COLO668 (cell line): ENCODE results near the gene ANKRD12.

Experiments
- DNase-seq: peaks from one replicate; lab custom pipeline; 2025; ENCODE audit not compliant: unreplicated experiment; lab: John Stamatoyannopoulos, UW

The ANKRD12 gene

DNA sequence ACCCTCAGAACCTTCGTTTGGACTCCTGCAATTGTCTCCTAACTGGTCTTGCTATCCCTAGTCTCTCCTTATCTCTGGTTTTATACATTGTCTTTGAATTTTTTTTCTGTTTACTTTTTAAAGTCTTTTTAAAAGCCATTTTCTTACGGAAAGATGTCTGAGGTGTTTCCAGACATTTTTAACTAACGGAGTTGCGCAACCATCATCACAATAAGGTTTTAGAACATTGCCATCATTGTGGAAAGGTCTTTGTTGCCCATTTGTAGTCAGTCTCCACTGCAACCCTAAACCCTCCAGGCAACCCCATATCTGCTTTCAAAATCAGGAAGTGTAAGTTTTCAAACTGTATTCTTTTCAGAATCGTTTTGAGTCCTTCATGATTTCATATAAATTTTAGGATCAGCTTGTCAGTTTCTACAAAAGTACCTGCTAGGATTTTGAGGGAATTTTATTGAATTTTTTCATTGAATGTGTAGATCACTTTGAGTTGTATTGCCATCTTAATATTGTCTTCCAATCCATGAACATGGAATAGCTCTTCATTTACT, 46.3 kb downstream of the ANKRD12 start:
- no peak for DNase-seq

GRCh38 chr18:9184998-9185613, 48.5 kb downstream of the ANKRD12 start:
- DNase-seq, result no peak

GRCh38 chr18:9188359-9189231, 52.0 kb downstream of the ANKRD12 start:
- no peak for DNase-seq

GRCh38 chr18:9189491-9189890, 52.9 kb downstream of the ANKRD12 start:
- DNase-seq, result no peak

DNA sequence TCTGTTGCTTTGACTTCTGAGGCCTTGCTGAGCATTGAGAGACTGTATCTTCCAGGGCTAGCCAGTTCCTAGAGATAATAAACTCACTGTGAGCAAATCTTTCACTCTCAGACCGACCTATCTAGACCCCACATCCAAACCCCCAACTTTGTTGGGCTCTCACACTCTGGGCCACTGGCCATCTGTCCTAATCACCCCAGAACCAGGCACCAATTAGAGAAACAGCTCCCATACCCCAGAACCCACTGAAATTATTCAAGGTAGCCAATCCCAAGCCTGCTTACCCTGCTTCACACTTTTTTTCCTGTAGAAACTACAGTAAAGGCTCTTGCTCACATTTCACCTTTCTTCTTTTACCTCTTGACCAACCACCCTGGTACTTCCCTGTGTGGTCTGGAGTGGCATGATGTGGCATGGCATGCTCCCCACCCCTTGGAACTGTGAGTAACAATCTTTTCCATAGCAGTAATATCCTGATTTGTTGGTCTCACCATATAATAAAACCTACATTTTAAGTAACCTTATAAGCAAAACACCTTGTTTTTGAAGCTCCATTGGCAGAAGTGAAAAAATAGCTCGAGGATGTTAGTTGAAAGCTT, 55.2 kb downstream of the ANKRD12 start:
- DNase-seq, result no peak

DNA sequence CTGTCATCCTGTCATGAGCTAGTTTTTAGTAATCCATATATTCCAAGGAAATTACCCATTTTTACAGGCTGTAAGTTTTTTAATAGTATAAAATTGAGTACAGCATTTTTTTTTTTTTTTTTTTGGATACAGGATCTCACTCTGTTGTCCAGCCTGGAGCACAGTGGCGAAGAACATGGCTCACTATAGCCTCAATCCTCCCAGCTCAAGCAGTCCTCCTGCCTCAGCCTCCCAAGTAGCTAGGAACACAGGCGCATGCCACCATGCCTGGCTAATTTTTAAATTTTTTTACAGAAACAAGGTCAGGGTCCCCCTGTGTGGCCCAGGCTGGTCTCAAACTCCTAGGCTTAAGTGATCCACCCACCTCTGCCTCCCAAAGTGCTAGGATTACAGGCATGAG, 56.5 kb downstream of the ANKRD12 start:
- DNase-seq, result no peak

DNA sequence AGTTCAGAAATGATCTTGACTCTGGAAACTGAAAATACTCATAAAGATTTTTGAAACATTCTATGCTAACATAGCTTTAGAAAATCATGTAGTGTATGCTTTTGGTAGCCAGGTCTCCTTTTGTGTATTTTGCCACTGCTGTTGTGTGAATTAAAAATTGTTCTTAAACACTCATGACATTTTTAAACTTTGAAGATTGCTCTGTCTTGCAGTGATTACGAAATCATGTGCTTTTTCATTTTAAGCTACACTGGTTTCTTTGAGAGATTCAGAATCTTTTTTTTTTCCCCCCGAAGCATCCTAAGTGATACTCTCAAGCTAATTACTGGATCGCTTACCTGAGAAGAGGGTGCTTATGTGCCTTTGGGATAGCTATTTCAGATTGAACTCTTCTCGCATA, 60.0 kb downstream of the ANKRD12 start:
- DNase-seq, result no peak

GRCh38 chr18:9199681-9200080, 63.1 kb downstream of the ANKRD12 start:
- DNase-seq, result no peak

GRCh38 chr18:9201224-9201623, 64.6 kb downstream of the ANKRD12 start:
- DNase-seq, result no peak

DNA sequence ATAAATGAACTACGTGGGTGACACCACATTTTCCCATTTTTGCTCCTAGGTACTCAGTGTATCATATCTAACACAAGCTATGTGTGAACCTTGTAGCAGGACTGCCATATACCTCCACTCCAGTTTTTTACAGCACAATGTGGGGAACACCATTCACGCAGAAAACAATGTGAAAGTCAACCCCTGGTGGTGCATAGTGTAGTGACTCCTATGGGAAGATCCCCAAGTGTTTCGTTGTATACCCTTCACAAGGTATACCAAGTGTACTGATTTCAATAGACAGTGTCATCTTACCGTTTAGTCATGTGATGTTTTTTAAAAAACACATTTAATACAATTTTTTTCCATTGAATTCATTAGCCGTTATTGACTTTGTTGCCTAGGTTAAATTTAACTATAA, 68.1 kb downstream of the ANKRD12 start:
- DNase-seq, result no peak

GRCh38 chr18:9206421-9206820, 69.8 kb downstream of the ANKRD12 start:
- DNase-seq, result no peak

GRCh38 chr18:9209279-9209678, 72.7 kb downstream of the ANKRD12 start:
- no peak for DNase-seq

DNA sequence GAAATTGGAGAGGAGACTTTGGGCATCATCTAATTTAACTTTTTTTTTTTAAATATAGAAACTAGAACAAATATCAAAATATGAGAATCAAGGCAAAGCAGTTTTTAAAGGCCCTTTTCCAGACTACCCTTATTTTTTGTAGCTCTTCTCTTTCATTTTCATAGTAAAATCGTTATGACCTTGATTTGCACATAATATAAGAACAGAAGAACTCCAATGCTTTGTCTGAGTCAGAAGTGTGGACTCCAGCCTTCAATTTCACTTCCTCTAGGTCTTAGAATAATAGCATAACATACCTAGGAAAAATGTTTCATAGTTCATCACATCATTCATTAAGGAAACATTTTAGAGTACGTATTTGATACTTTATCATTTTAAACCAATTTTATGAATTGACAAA, 74.4 kb downstream of the ANKRD12 start:
- DNase-seq, result no peak

- DNase-seq, result no peak
Measured at GRCh38 chr18:9211955-9212354, 75.4 kb downstream of the ANKRD12 start.

- no peak for DNase-seq
Measured at GRCh38 chr18:9215221-9215933, 78.8 kb downstream of the ANKRD12 start.

DNA sequence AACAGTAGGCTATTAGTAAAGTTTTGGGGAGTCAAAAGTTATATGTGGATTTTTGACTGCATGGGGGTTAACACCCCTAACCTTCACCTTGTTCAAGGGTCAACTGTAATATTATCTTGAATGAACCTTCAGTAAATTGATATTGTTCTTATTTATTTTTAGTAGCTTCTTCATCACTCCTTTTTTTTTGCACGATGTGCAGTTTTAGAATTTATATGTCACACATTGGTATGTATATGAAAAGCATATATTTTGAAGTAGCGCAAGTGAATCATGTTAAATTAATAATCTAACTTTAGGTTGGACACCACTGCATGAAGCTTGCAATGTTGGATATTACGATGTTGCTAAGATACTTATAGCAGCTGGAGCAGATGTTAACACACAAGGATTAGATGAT, 79.9 kb downstream of the ANKRD12 start:
- DNase-seq, result no peak

- DNase-seq, result no peak
Measured at GRCh38 chr18:9217743-9218451, 81.3 kb downstream of the ANKRD12 start.

- no peak for DNase-seq
Measured at GRCh38 chr18:9221040-9221439, 84.5 kb downstream of the ANKRD12 start.

DNA sequence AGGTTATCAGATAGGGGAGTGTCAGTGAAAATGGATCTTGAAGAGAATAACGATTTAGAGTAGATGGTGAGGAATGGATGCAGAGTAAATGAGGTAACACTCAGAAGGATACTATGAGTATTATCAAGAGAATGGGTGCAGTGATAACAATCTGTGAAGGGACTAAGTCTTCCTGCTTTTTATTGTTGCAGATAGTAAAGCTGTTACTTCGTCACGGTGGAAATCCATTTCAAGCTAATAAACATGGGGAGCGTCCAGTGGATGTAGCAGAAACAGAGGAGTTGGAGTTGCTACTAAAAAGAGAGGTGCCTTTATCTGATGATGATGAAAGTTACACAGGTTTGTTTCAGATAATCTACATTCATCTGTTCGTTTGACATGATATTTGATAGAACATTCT, 85.1 kb downstream of the ANKRD12 start:
- DNase-seq, result no peak

- no peak for DNase-seq
Measured at GRCh38 chr18:9223356-9223755, 86.8 kb downstream of the ANKRD12 start.

DNA sequence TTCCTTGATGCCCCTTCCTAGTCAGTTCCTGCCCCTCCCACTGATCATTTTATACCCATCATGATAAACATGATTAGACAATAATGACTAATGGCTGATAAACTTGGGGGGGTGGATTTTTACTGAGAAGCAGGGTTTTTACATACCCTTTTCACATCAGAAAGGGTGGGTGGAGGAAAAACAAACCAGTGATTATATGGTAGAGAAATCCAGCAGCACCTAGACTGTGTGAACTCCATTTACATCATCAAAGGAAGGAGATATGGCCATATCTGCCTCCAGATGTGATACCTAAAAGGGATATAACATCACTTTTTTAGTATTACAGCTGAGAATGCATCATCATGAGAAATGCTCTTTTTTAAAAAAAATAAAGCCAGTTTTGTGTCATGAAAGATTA, 89.9 kb downstream of the ANKRD12 start:
- DNase-seq, result no peak
